ENCODE results near the gene HSPG2.
"Not testable (repeated sequence)": the region's sequence is repeated elsewhere in the genome, so short reads cannot be mapped to it uniquely, and the experiment has no call there.

Gene HSPG2

DNA sequence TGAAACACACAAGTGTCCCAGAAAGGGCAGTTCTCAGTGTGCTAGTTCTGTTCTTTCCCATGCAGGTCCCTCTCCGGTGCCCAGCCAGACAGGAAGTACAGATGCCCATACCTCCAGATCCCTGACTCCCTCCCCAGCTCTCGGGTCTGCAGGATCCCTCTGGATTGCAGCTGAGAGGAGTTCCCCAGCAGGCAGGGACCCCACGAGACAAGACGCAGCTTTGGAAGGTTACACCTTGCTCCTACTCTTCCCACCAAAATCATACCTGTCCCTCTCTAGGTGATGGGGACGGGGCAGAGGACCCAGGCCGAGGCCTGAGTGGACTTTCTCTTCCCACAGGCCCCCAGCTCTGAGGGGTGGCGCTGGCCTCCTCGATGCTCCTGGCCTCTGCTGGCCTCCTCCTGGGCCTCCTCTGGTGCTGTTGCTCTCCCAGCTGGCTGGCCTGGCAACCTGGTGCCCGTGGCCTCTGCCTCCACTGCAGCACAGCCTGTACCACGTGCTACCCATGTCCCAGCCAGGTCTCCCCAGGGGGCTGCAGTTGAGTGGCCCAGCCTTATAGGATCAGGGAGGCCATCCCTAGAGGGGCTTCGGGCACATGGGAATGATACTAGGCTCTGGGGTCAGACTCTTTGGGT lies 115.6 kb downstream of the HSPG2 start:
- DNase-seq, result no peak

DNA sequence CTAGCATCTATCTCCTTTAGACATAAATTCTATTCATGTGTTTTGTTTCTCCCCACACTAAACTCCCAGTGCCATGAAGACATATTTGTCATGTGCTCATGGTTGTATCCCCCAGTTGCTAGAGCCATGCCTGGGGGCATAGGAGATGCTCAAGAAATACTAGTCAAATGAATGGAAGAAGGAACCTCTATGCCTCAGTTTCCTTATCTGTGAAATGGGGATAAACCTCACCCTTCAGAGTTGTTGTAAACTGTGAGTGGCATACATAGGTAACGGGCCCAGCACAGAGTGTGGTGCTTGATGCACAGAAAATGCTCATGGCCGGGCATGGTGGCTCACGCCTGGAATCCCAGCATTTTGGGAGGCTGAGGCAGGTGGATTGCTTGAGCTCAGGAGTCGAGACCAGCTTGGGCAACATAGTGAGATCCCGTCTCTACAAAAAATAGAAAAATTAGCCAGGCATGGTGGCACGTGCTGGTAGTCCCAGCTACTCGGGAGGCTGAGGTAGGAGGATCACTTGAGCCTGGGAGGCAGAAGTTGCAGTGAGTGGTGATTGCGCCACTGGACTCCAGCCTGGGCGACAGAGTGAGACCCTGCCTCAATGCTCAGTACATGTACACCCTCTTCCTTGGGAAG lies 116.4 kb downstream of the HSPG2 start:
- no peak for DNase-seq

DNA sequence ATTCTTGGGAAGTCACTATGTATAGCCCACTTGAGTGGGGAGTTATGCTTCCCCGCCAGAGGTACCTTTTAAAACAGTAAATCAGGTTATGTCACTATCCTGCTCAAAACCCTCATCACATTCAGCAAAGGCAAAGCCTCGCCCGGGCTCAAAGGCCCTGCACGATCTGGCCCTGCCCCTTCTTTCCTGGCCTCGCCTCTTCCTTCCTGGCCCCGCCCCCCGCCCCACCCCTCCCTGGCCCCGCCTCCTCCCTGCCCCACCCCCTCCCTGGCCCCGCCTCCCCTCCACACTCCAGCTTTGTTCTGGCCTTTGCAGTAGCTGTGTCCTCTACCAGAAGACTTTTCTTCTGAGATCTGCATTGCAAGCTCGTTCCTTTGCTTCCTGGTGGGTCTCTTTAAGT lies 118.5 kb downstream of the HSPG2 start:
- no peak for DNase-seq

DNA sequence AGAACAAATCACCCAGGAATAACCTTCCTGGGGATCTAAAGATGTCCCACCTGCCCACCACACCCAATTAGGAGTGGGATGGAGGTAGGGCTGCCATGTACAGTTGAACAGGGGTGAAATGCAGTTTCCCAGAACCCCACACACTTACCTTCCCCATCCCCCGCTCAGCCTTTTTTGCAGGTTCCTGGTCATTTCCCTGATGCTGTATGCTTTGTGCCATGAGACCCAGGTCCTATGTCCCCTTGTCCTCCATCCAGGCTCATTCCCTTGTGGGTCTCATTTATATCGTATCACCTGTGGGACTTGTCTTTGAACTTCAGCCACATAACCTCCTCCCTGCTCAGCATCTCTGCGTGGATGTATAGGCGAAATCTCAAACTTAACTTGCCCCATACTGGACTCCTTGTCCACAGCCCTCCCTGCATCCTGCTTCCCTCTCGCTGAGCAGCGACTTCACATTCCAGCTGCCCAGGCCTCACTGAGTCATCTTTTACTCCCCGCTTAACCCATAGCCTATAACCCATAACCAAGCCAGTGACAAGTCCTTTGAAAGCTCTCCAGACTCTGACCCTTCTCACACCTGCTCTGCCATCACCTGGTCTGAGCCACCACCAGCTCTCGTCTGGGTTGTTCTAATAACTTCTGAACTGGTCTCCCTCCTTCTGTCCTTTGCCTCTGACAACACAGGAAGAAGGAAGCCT lies 120.4 kb downstream of the HSPG2 start:
- DNase-seq, result no peak

DNA sequence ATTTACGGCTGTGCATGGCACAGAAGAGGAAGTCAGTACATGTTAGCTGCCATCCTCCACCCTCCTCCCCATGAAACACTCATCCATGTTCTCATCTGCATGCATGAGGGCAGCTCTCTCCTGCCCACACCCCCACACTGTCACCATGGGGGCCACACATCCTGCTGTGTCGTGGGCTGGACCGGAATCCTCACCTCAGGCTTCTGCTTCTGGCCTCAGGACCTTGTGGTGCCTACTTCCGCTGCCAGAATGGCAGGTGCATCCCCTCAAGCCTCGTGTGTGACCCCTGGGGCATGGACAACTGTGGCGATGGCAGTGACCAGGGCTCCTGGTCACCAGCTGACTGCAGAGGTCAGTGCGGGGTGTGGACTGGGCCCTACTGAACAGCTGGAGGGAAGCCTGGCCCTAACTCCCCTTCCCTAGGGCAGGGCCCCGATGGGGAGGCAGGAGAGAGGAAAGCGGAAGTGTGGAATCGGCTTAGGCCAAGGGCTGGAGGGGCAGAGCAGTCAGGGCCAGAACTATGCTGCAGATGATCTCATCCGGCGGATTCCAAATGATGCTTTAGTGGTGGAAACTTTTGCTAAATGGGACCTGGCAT lies 121.3 kb downstream of the HSPG2 start:
- no peak for DNase-seq

DNA sequence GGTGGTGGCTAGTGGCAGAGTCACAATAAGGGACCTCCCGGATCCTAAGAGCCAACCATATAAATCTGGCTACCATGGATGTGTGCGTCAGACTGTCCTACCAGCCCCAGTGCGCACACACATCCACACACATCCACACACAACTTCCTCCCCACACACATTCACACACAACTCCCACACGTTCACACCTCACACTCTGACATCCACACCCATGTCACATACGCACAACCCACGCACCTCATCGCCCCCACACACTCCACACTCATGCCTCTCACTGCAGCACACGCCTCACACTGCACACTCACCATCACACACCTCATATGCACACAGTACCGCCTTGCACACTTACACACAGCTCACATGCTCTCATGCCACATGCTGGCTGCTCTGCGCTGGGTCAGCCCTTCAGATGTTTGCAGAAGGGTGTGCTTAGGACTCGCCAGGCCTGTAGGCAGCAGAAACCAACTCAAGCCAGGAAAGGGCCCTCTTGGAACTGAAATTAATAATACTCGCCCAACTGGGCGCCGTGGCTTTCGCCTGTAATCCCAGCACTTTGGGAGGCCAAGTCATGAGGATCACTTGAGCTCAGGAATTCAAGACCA lies 122.0 kb downstream of the HSPG2 start:
- no peak for DNase-seq

DNA sequence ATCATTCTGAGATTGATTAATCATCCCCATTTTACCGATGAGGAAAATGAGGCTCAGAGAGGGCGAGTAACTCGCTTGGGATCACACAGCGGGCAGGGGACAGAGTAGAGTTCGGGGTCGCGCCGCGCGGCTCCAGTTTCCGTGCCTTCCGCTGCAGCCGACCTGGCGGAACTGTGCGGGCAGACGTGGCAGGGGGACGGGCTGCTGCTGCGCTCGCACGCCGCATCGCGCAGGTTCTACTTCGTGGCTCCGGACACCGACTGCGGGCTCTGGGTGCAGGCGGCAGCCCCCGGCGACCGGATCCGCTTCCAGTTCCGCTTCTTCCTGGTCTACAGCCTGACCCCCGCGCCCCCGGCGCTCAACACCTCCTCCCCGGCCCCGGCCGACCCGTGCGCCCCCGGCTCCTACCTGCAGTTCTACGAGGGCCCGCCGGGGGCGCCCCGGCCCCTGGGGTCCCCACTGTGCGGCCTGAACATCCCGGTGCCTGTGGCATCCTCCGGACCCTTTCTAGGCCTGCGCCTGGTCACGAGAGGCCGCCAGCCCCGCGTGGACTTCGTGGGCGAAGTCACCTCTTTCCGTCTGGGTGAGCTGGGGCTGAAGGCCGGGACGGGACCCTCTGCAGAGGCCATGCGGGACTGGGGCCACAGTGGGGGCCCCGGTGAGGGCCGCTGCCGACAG lies 122.7 kb downstream of the HSPG2 start:
- peak; percentile 31 for DNase-seq

DNA sequence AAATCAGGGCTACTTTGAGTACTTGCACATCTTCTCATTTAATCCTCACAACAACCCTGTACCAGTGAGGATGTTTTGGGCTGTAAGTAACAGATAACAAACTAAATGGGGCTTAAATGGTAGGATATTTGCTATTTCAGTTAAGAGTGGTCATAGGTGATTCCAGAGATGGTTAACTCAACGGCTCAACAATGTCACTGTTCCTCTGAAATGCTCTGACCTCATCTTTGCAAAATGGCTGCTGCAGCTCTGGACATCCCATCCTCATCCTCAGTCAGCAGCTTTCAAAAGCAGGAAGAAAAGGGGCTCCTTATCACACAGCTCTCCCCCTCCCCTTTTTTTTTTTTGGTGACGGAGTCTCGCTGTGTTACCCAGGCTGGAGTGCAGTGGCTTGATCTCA lies 123.6 kb downstream of the HSPG2 start:
- no peak for DNase-seq

DNA sequence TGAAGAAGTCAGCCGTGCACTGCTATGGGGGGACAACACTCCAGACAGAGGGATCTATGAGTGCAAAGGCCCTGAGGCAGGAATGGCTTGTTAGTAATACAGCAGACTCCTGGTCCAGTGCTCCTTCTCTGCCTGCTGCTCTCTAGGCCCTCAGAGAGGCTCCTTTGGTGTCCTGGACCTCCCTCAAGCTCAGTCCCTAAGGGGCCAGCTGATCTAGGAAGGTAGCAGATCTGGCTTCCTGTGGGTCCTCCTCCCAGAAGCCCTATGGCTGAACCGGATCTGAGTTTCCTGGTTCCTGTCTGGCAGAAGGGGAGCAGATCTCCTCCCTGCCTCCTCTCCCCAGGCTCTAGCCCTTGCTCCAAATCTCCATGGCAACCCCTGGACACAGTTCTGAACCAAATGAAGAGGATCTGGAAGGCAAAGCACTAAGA lies 125.2 kb downstream of the HSPG2 start, which contains the start of gene LDLRAD2:
LDLRAD2 (plus strand) TSS at position 391 of the 431 bp plus-strand sequence. CDS start 187 bp downstream, outside the sequence.
- DNase-seq, result no peak

DNA sequence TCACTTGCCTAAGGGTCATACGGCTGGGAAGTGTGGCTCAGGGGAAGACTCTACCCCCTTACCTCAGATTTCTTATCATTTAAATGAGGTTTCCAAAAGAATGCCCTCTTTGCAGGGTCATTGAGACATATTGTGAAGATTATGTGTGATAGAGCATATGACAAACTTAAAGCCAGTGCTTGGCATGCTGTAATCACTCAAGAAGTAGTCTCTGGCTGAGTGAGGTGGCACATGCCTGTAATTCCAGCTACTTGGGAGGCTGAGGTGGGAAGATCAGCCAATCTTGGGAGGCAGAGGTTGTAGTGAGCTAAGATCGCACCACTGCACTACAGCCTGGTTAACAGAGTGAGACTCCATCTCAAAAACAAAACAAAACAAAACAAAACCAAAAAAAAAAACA lies 132.6 kb downstream of the HSPG2 start:
- DNase-seq, result no peak

DNA sequence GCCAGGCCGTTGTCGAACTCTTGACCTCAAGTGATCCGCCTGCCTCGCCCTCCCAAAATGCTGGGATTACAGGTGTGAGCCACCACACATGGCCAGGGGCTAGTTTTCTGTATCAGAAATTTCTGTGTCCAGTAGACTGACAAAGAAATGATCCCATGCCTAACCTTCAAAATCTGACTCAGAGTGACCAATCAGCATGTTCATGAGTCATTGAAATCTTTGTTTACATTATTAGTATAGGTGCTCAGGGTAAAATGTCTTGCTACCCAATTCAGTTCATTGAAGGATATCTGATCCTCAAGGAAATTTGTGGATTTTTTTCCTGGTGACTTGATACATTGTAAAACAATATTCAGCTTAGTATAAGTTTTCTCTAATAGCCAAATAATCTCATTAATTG lies 136.0 kb downstream of the HSPG2 start:
- no peak for DNase-seq

DNA sequence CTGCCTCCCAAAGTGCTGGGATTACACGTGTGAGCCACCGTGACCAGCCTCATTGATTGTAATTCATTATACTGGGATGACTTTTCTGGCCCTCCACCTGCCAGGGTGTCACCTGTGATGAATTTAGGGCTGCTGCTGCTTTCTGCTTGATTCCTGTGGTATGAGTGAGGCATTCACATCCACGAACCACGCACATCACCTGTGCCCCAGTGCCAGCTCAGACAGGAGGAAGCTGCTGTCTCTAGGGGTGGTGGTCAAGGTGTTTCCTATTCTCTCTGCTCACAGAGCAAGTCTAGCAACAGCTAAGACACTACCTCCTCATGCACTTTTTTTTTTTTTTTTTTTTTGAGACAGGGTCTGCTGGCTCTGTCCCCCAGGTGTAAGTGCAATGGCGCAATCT lies 137.4 kb downstream of the HSPG2 start:
- no peak for DNase-seq

DNA sequence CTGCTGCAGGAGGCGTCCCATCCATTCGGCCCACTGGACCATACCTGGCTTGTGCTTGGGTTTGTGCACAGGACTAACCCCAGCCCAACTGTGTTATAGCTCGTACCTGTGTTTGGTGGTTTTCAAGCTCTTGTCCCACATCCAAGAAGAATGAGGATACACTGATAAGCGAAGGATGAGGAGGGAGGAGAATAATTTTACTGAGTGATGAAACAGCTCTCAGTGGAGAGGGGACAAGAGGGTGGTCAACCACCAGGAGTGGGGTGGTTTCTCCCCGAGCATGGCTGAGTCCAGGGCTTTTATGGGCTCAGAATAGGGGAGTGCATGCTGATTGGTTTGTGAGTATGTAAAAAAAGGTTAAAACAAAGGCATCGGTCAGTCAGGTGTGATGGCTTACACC lies 142.0 kb downstream of the HSPG2 start:
- no peak for DNase-seq

DNA sequence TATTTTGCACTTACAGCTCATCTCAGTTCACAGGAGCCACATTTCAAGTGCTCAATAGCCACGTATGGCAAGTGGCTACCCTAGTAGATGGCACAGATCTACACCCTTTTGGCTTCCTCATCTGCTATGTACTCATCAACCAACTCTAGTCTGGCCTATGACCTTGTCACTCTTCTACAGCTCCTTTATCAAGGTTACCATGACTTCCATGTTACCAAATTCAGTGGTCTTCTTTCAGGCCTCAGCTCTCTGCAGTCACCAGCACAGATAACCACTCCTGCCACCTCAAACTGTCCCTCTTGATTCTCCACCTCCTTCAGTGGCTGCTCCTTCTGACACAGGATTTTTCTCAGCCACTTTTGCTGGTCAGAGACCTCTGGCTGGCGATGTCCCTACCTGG lies 142.5 kb downstream of the HSPG2 start:
- no peak for DNase-seq

DNA sequence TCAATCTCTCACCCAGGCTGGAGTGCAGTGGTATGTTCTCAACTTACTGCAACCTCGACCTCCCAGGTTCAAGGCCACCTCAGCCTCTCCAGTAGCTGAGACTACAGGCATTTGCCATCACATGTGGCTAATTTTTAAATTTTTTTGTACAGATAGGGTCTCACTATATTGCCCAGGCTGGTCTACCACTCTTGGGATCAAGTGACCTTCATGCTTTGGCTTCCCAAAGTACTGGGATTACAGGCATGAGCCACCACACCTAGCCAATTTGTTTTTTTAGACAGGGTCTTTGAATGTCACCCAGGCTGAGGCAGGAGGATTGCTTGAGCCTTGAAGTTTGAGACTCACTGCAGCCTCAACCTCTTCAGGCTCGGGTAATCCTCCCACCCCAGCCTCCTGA lies 144.0 kb downstream of the HSPG2 start:
- DNase-seq, result no peak

DNA sequence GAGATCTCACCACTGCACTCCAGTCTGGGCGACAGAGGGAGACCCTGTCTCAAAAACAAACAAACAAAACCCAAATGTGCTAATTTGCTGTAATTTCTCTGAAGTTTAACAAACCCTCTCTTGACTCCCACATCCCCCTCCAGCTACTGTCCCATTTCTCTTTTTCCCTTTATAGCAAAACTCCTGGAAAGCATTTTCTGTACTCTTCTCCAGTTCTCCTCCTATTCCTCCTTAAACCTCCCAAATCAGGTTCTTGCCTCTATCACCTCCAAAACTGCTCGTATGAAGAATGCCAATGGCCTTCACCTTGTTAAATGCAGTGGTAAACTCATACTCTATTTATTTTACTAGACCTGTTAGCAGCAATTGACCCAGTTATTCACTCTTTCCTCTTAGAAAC lies 150.5 kb downstream of the HSPG2 start:
- no peak for DNase-seq

DNA sequence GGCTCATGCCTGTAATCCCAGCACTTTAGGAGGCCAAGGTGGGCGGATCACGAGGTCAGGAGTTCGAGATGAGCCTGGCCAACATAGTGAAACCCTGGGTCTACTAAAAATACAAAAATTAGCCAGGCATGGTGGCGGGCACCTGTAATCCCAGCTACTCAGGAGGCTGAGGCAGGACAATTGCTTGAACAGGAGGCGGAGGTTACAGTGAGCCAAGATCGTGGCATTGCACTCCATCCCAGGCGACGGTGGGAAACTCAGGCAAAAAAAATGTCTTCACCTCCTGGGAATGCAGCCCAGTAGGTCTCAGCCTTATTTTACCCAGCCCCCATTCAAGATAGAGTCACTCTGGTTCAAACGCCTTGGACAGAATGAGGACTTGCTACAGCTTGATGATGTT lies 151.3 kb downstream of the HSPG2 start:
- not testable (repeated sequence) for DNase-seq

DNA sequence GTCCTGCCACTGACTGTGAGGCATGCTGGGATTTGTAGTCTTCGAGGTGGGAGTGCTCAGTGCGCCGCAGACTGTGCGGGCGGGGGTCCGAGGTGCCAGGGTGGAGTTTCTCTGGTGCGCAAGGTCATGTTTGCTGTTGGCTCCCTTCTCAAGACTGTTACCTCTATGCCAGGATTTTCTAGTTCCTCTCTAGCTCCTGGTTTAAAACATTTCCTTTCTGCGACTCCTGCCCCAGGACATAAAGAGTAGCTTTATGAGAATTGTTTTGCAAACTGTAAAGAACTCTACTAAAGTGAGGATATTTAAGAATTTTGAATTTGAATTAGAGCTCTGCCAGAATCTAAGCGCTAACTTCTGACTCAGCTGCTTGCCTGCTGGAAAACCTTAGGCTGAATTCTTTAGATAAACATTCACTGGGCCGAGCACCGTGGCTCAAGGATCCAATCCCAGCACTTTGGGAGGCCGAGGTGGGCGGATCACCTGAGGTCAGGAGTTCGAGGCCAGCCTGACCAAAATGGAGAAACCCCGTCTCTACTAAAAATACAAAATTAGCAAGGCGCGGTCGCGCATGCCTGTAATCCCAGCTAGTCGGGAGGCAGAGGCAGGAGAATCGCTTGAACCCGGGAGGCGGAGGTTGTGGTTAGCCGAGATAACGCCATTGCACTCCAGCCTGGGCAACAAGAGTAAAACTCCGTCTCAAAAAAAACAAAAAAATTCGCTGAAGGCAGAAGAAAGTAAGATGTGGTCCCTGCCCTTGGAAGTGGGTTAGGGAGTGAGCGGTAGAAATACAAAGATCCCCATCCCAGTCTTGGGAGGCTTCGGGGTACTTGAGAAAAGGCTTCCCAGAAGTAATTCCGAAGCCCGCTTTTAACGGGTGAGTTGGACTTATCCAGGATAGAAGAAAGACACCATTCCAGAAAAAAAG lies 153.2 kb downstream of the HSPG2 start:
- DNase-seq, result no peak

DNA sequence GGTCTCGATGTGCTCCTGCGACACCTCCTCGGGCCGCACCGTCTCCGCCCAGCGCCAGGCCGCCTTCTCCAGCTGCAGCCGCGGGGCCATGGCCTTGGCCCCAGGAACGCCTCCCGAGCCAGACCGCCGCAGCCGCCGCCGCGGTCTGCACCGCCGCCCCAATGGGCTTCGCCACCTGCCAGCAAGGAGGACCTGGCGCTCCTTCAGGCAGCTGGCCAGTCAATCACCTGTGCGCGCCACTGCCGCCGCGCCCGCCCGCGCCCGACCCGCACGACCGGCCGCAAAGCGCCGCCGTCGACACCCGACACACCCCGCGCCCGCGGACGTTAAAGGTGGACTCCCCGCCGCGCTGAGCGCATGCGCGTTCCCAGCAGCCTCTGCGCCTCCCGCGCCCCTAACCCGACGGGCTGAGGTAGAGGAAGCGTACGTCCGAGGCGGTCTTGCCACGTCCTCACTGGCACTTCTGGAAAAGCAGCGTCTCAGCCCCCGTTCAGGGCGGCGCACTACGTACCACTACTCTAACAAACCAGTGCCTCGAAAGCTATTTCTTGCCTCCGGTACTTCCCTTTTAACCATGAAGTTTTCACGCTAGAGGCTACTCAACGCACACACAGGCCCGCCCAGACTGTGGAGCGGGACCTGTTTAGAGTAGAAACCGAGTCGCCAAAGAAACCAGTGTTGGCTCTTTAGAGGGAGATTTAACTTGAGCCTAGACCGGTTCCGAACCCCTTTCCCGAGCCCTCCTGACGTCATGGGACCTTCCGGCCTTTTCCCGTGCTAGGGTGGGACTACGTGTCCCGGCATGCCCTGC lies 154.0 kb downstream of the HSPG2 start, which contains the start of gene USP48:
USP48 (minus strand) TSS at position 282 of the 811 bp plus-strand sequence; CDS start at position 90, 192 bp downstream.
- DNase-seq, result peak; percentile 95

DNA sequence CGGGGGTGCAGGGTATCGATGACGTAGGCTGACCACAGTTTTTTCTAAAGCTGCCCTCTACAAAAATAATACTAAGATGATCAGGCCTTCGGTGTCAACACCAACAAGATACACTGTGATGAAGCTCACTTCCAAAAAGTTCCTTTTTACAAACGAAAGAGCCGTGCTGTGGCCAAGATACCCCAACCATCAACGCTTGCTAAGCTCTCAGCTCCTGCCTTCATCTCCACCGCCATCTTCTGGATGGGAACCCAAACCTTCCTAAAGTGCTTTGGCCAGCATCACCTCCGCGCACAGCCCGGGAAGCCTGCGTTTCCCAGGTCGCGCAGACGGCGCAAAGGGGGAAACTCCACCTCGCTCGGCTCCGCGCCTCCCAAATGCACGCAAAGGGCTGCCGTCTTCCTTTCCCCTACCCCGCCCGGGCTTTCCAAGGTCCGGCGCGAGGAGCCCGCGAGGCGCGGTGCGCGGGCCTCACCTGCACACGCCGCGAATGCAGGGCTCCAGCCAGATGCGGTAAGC lies 154.7 kb downstream of the HSPG2 start:
- peak; percentile 22 for DNase-seq
